HEK293T (cell line): ENCODE data around the gene TM4SF20.

ENCODE experiments used
- BHLHE40 ChIP-seq: fragments of 450-650 bp; IDR thresholded peaks from 2 replicates; pipeline ENCODE4 v1.6.1; 2016; ENCODE audit warnings: mild to moderate bottlenecking, moderate library complexity, borderline replicate concordance
- CTBP1 ChIP-seq: fragments of 450-650 bp; IDR thresholded peaks from 2 replicates; pipeline ENCODE4 v1.6.1; 2016; ENCODE audit warnings: borderline replicate concordance
- FOXA1 ChIP-seq: fragments of 450-650 bp; IDR thresholded peaks from 2 replicates; pipeline ENCODE4 v1.6.1; 2016; ENCODE audit warnings: mild to moderate bottlenecking
- FOXM1 ChIP-seq: fragments of 450-650 bp; IDR thresholded peaks from 2 replicates; pipeline ENCODE4 v1.6.1; 2017; ENCODE audit warnings: mild to moderate bottlenecking, borderline replicate concordance
- LEF1 ChIP-seq: fragments of 450-650 bp; IDR thresholded peaks from 2 replicates; pipeline ENCODE4 v1.6.1; 2017; ENCODE audit warnings: mild to moderate bottlenecking, borderline replicate concordance
- PKNOX1 ChIP-seq: fragments of 450-650 bp; IDR thresholded peaks from 2 replicates; pipeline ENCODE4 v1.6.1; 2016
- SP1 ChIP-seq: fragments of 450-650 bp; IDR thresholded peaks from 2 replicates; pipeline ENCODE4 v1.6.1; 2017
- SUZ12 ChIP-seq: fragments of 450-650 bp; IDR thresholded peaks from 2 replicates; pipeline ENCODE4 v1.6.1; 2016; ENCODE audit warnings: mild to moderate bottlenecking
- TARDBP ChIP-seq: fragments of 450-650 bp; IDR thresholded peaks from 2 replicates; pipeline ENCODE4 v1.6.1; 2016

GRCh38 chr2:227349989-227350612, 29.0 kb downstream of the TM4SF20 start:
- TF ChIP-seq LEF1 = no peak
- TF ChIP-seq SP1 = no peak
- TF ChIP-seq PKNOX1 = no peak
- TF ChIP-seq FOXA1 = no peak
- TF ChIP-seq TARDBP = no peak
- no peak for TF ChIP-seq FOXM1
- TF ChIP-seq BHLHE40 = no peak
- no peak for TF ChIP-seq SUZ12
- TF ChIP-seq CTBP1 = no peak
